GM23338 (cell line): ENCODE measurements around the gene CRKL. TPM values are rescaled to one million over a fixed set of nuclear protein-coding genes. Genes with fewer than 3 reads are reported as not detected.

Experiments
- ATAC-seq: fragments of 200-7000 bp; cut with Tn5 transposase; 3 replicates; pipeline ENCODE4 v1.9.1; 2020
- DNase-seq: peaks from one replicate; pipeline ENCODE4 v3.0.0-alpha.2; 2015; ENCODE audit warnings: low spot score
- H2AFZ ChIP-seq: fragments of 200-600 bp; sonication (generic); 2 replicates; pipeline ENCODE4 v1.8.0; 2016; ENCODE audit warnings: antibody characterized with exemption, mild to moderate bottlenecking, moderate library complexity
- H3F3A ChIP-seq: fragments of 200-600 bp; sonication (generic); replicated peaks from 2 replicates; pipeline ENCODE4 v1.8.0; 2017; ENCODE audit warnings: antibody characterized with exemption, mixed run types, low read depth
- H3K27ac ChIP-seq: fragments of 200-600 bp; sonication (generic); 2 replicates; pipeline ENCODE4 v1.6.1; 2016; ENCODE audit warnings: low read depth
- H3K27me3 ChIP-seq: fragments of 200-600 bp; sonication (generic); 2 replicates; pipeline ENCODE4 v1.8.0; 2016; ENCODE audit warnings: mild to moderate bottlenecking, mixed run types, moderate library complexity; ENCODE audit not compliant: insufficient read depth
- H3K36me3 ChIP-seq: fragments of 200-600 bp; sonication (generic); 2 replicates; pipeline ENCODE4 v1.8.0; 2016; ENCODE audit warnings: mild to moderate bottlenecking; ENCODE audit not compliant: insufficient read depth
- H3K4me1 ChIP-seq: fragments of 200-600 bp; sonication (generic); 2 replicates; pipeline ENCODE4 v1.8.0; 2016; ENCODE audit warnings: mild to moderate bottlenecking, moderate library complexity; ENCODE audit not compliant: insufficient read depth
- H3K4me2 ChIP-seq: fragments of 200-600 bp; sonication (generic); 2 replicates; pipeline ENCODE4 v1.7.1; 2017; ENCODE audit warnings: mixed run types
- H3K4me3 ChIP-seq: fragments of 200-600 bp; sonication (generic); 2 replicates; pipeline ENCODE4 v1.6.1; 2016; ENCODE audit warnings: mixed run types
- H3K79me2 ChIP-seq: fragments of 200-600 bp; sonication (generic); replicated peaks from 2 replicates; pipeline ENCODE4 v1.8.0; 2017; ENCODE audit warnings: mild to moderate bottlenecking; ENCODE audit not compliant: insufficient read depth
- H3K9me2 ChIP-seq: fragments of 200-600 bp; sonication (generic); 2 replicates; pipeline ENCODE4 v1.8.0; 2017; ENCODE audit not compliant: insufficient read depth
- H4K20me1 ChIP-seq: fragments of 200-600 bp; sonication (generic); replicated peaks from 2 replicates; pipeline ENCODE4 v1.8.0; 2017; ENCODE audit warnings: mild to moderate bottlenecking; ENCODE audit not compliant: insufficient read depth
- H3K27ac Mint-ChIP-seq: 2 replicates; pipeline ENCODE4 v1.8.0; 2020; ENCODE audit warnings: inconsistent platforms, mild to moderate bottlenecking, moderate library complexity, mixed read lengths
- H3K27me3 Mint-ChIP-seq: 3 replicates; pipeline ENCODE4 v1.8.0; 2022; ENCODE audit warnings: low read depth, mild to moderate bottlenecking, moderate library complexity, mixed read lengths, inconsistent platforms; ENCODE audit not compliant: insufficient read depth, poor library complexity
- H3K36me3 Mint-ChIP-seq: 3 replicates; pipeline ENCODE4 v1.8.0; 2021; ENCODE audit warnings: low read depth, mild to moderate bottlenecking, inconsistent platforms, moderate library complexity, mixed read lengths
- H3K4me1 Mint-ChIP-seq: 3 replicates; pipeline ENCODE4 v1.8.0; 2020; ENCODE audit warnings: mild to moderate bottlenecking, inconsistent platforms, mixed read lengths
- H3K4me3 Mint-ChIP-seq: 3 replicates; pipeline ENCODE4 v1.8.0; 2021; ENCODE audit warnings: moderate library complexity, mild to moderate bottlenecking, inconsistent platforms, mixed read lengths
- H3K9me3 Mint-ChIP-seq: 3 replicates; pipeline ENCODE4 v1.8.0; 2020; ENCODE audit warnings: moderate library complexity, mild to moderate bottlenecking, inconsistent platforms, mixed read lengths
- CREB1 ChIP-seq: fragments of 250-450 bp; sonication (Bioruptor Pico); IDR thresholded peaks from 2 replicates; pipeline ENCODE4 v1.5.0; 2020; ENCODE audit warnings: low read depth, mild to moderate bottlenecking, moderate library complexity
- EZH2 ChIP-seq: fragments of 200-600 bp; sonication (generic); IDR thresholded peaks from one replicate; pipeline ENCODE4 v1.8.0; 2017; ENCODE audit warnings: antibody characterized with exemption, mild to moderate bottlenecking, low read depth; ENCODE audit not compliant: unreplicated experiment
- EZH2phosphoT487 ChIP-seq: fragments of 200-600 bp; sonication (generic); IDR thresholded peaks from one replicate; pipeline ENCODE4 v1.8.1; 2018; ENCODE audit warnings: antibody characterized with exemption; ENCODE audit not compliant: unreplicated experiment
- JUNB ChIP-seq: IDR thresholded peaks from one replicate; pipeline ENCODE4 v1.6.1; 2016; ENCODE audit warnings: antibody characterized with exemption; ENCODE audit not compliant: unreplicated experiment
- STAT1 ChIP-seq: IDR thresholded peaks from one replicate; pipeline ENCODE4 v1.6.1; 2016; ENCODE audit warnings: antibody characterized with exemption; ENCODE audit not compliant: unreplicated experiment
- ZNF114 ChIP-seq: fragments of 250-450 bp; sonication (Bioruptor Pico); IDR thresholded peaks from 2 replicates; pipeline ENCODE4 v1.5.0; 2020; ENCODE audit warnings: mild to moderate bottlenecking, moderate library complexity
- ZNF331 ChIP-seq: fragments of 250-450 bp; sonication (Bioruptor Pico); IDR thresholded peaks from 2 replicates; pipeline ENCODE4 v1.5.0; 2020; ENCODE audit warnings: low read depth, mild to moderate bottlenecking, moderate library complexity
- polyA plus RNA-seq: library from polyadenylated mRNA; unstranded; fragments of >200 nt; fragmentation: Nextera tagmentation; extraction: Ambion mirVana; gene quantifications from 2 replicates; pipeline ENCODE4 v1.2.1, GENCODE V29; 2016
- total RNA-seq: library from RNA; depleted of rRNA; stranded (reverse); fragments of >200 nt; shearing (Covaris generic); gene quantifications from 2 replicates; pipeline ENCODE4 v1.2.3, GENCODE V29; 2014
- TF ChIP-seq, protein P1 (sequence below), 2 experiments: fragments of 200-600 bp in 1 of 2; sonication (generic) in 1 of 2; conservative IDR thresholded peaks; 2 replicates each; pipeline versions ENCODE4 v1.5.1 to v1.6.1; 2016 to 2017; ENCODE audit warnings: antibody characterized with exemption in 2 of 2, low read depth in 2 of 2, mild to moderate bottlenecking in 2 of 2, moderate library complexity in 1 of 2
- TF ChIP-seq, protein P2 (sequence below): IDR thresholded peaks from 2 replicates; pipeline ENCODE4 v1.6.1; 2016; ENCODE audit warnings: antibody characterized with exemption

CRKL gene
- total and polyA plus RNA-seq, 2 experiments from 2014 or later: 39.5 to 104 TPM

DNA sequence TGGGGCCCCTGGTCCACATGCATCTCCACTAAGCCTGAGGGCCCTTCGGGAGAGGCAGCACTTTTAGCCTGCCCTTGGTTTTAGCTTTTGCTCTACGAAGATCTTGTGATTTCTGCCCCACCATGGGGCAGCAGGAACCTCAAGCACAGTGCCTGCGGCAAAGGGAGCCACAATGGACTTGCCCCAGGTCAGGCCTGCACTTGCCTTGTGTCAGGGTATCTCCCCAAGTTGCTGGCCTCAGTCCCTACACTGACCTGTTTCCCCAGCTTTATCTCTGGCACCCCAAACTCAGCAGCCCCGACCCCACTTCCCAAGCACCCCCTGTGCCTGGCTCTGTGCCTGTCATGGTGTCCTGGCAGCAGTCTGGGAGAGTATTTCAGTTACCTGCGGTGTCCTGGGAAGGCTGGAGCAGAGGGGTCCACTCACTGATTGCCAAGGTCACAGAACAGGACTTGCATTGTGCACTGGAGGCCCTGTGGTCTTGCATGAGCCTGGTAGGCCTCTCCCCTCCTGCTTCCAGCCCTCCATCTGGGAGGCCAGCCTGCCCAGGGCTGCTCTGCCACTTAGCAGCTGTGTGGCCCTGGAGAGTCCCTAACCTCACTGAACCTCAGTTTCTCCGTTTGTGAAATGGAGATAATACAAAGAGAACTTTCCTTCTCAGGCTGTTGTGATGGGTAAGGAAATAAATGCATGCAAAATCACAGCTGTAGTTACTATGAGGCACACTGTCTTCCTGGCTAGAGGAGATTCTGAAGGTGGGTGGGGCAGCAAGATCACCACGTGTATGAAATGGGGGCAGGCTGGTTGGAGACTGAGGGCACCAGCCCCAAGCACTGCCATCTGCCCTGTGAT lies 46.2 kb downstream of the CRKL start (continued):
- TF ChIP-seq ZNF331 (CRISPR knock-in tag) (no peak), ZNF114 (no peak), EZH2phosphoT487 (no peak)
- TF ChIP-seq, protein P1, sequence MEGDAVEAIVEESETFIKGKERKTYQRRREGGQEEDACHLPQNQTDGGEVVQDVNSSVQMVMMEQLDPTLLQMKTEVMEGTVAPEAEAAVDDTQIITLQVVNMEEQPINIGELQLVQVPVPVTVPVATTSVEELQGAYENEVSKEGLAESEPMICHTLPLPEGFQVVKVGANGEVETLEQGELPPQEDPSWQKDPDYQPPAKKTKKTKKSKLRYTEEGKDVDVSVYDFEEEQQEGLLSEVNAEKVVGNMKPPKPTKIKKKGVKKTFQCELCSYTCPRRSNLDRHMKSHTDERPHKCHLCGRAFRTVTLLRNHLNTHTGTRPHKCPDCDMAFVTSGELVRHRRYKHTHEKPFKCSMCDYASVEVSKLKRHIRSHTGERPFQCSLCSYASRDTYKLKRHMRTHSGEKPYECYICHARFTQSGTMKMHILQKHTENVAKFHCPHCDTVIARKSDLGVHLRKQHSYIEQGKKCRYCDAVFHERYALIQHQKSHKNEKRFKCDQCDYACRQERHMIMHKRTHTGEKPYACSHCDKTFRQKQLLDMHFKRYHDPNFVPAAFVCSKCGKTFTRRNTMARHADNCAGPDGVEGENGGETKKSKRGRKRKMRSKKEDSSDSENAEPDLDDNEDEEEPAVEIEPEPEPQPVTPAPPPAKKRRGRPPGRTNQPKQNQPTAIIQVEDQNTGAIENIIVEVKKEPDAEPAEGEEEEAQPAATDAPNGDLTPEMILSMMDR (conservative IDR thresholded peaks at IDR 0.05; ENCODE audit: low read depth in 2 of 2): no peak

DNA sequence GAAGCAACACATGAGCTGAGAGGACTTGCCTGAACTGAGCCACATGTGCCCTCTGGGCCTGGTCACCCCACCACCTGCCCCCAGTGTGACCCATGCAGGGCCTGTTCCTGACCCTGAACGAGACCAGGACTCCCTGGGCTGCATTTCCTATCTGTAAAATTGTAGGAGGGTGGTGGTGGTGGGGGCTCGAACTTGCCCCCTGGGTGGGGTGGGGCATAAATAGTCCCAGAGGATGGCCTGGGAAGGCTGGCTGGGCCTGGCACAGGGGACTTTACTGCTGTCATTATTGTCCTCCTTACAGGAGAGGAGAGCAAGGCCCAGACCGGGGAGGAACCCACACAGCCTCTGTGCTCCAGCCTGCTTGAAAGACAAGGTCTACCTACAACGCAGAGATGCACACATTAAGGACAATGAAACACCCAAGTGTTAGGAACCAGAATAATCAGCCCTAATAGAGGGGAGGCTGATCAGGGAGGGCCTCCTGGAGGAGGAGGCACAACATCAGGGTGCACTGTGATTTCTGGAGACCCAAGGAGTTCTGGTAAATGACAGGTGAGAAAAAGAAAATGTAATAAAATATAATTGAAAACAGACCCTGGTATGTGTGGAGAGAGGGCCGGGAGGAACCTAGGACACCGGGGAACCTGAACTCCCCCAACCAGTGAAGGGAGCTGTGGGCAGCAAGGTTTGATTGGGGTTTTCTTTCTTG lies 47.0 kb downstream of the CRKL start:
- ATAC-seq (no peak), DNase-seq (no peak)
- H3K27me3 Mint-ChIP-seq: peaks cover 69% of the 10 kb centered on the region

DNA sequence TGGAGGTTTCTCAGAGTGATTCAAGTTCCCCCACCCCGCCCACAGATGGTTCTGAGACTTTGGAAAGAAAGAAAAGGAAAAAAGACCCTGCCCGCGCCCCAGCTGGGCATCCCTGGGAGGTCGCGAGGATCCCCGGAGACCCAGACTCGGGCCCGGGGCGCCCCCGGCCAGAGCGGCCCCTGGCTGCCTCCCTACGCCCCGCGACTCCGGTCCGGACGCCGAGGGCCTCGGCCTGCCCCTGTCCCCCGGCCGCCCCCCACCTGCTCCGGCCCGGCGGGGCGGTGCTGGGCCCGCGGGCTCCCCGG lies 47.5 kb downstream of the CRKL start:
- H3K27ac Mint-ChIP-seq: no peak overlapping the region
- no peaks in the 10 kb centered on the region for H3F3A ChIP-seq
- 0 out of 2 replicates have a peak overlapping the region, but pooled peaks have one; percentile 18 for H2AFZ ChIP-seq
- no peaks in the 10 kb centered on the region for H3K36me3 ChIP-seq
- H3K9me3 Mint-ChIP-seq: 0 out of 3 replicates have a peak, but pooled peaks cover 2% of the 10 kb centered on the region
- no peak for ATAC-seq
- peaks cover 72% of the 10 kb centered on the region for H3K27me3 Mint-ChIP-seq
- peaks cover 22% of the 10 kb centered on the region for H3K4me1 Mint-ChIP-seq
- peaks cover 76% of the 10 kb centered on the region for H3K27me3 ChIP-seq
- H3K4me1 ChIP-seq: peaks cover 3% of the 10 kb centered on the region; the same call in 1 of the 2 replicates
- peak overlapping the region; percentile 78 for H3K4me3 Mint-ChIP-seq
- no peak for DNase-seq
- H3K36me3 Mint-ChIP-seq: no peaks in the 10 kb centered on the region; the same call in 2 of the 3 replicates
- H3K79me2 ChIP-seq: no peaks in the 10 kb centered on the region
- 0 out of 2 replicates have a peak, but pooled peaks cover 3% of the 10 kb centered on the region for H4K20me1 ChIP-seq
- H3K27ac ChIP-seq: no peak overlapping the region
- peak overlapping the region; percentile 55 for H3K4me3 ChIP-seq
- no peaks in the 10 kb centered on the region for H3K9me2 ChIP-seq
- peak overlapping the region; percentile 82 for H3K4me2 ChIP-seq
- TF ChIP-seq STAT1 (no peak), ZNF114 (no peak), JUNB (no peak), EZH2phosphoT487 (no peak), ZNF331 (CRISPR knock-in tag) (no peak)
- TF ChIP-seq, protein P2, sequence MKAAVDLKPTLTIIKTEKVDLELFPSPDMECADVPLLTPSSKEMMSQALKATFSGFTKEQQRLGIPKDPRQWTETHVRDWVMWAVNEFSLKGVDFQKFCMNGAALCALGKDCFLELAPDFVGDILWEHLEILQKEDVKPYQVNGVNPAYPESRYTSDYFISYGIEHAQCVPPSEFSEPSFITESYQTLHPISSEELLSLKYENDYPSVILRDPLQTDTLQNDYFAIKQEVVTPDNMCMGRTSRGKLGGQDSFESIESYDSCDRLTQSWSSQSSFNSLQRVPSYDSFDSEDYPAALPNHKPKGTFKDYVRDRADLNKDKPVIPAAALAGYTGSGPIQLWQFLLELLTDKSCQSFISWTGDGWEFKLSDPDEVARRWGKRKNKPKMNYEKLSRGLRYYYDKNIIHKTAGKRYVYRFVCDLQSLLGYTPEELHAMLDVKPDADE: no peak
- TF ChIP-seq, protein P1 (conservative IDR thresholded peaks at IDR 0.05; ENCODE audit: low read depth in 2 of 2): no peak

More for the DNA sequence above, 47.0 kb downstream of the CRKL start:
- peak overlapping the region; percentile 82 for H3K4me2 ChIP-seq
- H3K36me3 ChIP-seq: no peaks in the 10 kb centered on the region
- H3K79me2 ChIP-seq: no peaks in the 10 kb centered on the region
- H3K9me3 Mint-ChIP-seq: 0 out of 3 replicates have a peak, but pooled peaks cover 2% of the 10 kb centered on the region
- peak overlapping the region; percentile 55 for H3K4me3 ChIP-seq
- H3K4me1 Mint-ChIP-seq: peaks cover 22% of the 10 kb centered on the region
- H3K36me3 Mint-ChIP-seq: no peaks in the 10 kb centered on the region; the same call in 2 of the 3 replicates
- no peaks in the 10 kb centered on the region for H3F3A ChIP-seq
- 0 out of 2 replicates have a peak overlapping the region, but pooled peaks have one; percentile 18 for H2AFZ ChIP-seq
- H3K27ac Mint-ChIP-seq: no peak overlapping the region
- H3K9me2 ChIP-seq: no peaks in the 10 kb centered on the region
- TF ChIP-seq EZH2 (peak; percentile 76), CREB1 (no peak)
- peak overlapping the region; percentile 78 for H3K4me3 Mint-ChIP-seq
- peaks cover 71% of the 10 kb centered on the region for H3K27me3 ChIP-seq
- H3K4me1 ChIP-seq: peaks cover 3% of the 10 kb centered on the region; the same call in 1 of the 2 replicates
- no peak overlapping the region for H3K27ac ChIP-seq
- 0 out of 2 replicates have a peak, but pooled peaks cover 3% of the 10 kb centered on the region for H4K20me1 ChIP-seq
